Left ventricle myocardium superior (tissue), 1 donor: ENCODE measurements around the gene NBEA. TPM values are rescaled to one million over a fixed set of nuclear protein-coding genes. Genes with fewer than 3 reads are reported as not detected.
A peak's percentile ranks its signal among the peaks of the same experiment; 100 is the strongest.

Source experiments
- ATAC-seq: fragments of 200-7000 bp; cut with Tn5 transposase; one replicate; pipeline ENCODE4 v1.9.1; 2020; ENCODE audit warnings: mild to moderate bottlenecking, moderate library complexity
- DNase-seq: peaks from one replicate; pipeline ENCODE4 v3.0.0-alpha.2; 2020
- intact Hi-C: fragments of 100-400 bp; cut with micrococcal nuclease; formaldehyde crosslinking; loops from one replicate; pipeline ENCODE4 v1.11.0; 2022
- total RNA-seq: library from RNA; stranded (reverse); fragmentation: NEBNext Ultra II Directional; extraction: Animal tissue kit (Norgen Biotek cat#: 25700); gene quantifications from one replicate; pipeline ENCODE4 v1.2.1, GENCODE V29; 2021
- donor health status: DM: no; HTN: yes; CAD: no; lungs with severe emphysema.

The NBEA gene
- total RNA-seq, 1 donor from 2014 or later, result 20.7 TPM

DNA sequence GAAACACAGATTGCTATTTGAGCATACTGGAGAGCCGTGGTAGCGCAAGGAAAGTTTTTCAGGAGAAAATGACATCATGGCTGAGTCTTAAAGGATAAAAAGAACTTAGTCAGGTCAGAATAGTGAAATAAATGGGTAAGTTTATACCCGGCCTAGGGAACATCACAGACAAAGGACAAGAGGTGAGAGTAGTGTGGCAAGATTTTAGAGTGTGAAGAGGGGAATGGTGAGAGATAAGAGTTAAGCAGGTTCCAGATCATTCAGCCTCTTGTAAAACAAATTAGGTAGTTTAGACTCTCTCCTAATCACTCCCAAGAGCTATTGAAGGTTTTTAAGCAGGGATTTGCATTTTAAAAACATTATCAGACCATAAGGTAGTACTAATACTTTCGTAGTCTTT is 650.4 kb downstream of the NBEA start:
- no peak for ATAC-seq
- intact Hi-C loops, result no loop called here

DNA sequence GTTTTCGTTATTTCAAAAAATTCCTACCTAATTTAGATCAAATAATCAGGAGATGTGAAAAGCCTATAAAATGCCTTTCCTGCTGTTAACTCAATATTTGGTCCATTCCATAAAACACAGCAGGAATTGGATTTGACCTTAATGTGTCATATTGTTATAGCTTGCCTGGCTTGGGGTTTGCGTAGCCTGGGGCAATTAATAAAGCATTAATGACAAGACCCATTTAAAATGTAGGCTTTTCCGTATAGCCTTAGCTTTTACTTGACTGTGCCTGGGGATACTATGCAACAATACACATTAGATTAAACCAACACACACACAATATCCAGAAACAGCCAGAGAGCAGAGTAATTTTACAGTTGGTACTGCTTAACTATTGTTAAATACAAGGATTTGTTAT is 651.6 kb downstream of the NBEA start:
- DNase-seq (no peak), ATAC-seq (no peak)
- intact Hi-C loops, result no loop called here

More for the DNA sequence above, 650.4 kb downstream of the NBEA start:
- DNase-seq, result no peak

DNA sequence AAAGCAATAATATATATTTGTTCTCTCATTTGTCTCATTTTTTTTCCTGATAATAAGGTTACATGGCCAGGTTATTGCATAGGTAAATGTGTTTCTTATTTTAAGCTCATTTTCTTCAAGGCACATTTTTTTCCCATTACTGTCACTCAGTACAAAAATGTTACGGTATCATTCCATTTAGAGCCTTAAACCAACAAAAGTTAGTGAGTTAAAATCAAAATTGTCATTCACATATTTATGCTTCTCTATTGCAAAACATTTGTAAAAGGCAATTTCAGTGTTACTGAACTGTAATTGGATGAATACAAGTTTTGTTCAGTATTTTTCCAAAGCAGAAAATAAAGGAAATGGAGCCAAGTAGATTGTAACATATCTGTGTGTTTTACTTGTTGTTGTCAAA is 652.0 kb downstream of the NBEA start:
- DNase-seq (no peak), ATAC-seq (no peak)
- intact Hi-C loops, result no loop called here

DNA sequence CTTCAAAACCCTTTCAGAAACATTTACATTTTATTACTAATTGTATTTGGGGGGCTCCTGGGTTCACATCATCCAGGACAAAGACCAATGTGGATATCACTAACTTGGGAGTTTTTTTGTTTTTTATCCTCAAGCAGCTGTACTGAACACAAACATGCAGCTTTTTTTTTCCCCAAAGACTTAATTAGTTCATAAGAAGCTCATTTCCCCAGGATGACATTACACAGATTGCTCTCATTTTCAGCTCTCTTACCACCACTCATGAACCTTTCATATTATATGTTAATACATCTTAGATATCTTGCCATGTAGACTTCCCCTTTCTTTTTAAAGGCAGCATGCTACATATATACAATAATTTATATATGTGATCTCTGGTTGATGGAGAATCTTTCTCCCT is 653.1 kb downstream of the NBEA start:
- ATAC-seq (no peak), DNase-seq (no peak)
- intact Hi-C loops, result no loop called here

DNA sequence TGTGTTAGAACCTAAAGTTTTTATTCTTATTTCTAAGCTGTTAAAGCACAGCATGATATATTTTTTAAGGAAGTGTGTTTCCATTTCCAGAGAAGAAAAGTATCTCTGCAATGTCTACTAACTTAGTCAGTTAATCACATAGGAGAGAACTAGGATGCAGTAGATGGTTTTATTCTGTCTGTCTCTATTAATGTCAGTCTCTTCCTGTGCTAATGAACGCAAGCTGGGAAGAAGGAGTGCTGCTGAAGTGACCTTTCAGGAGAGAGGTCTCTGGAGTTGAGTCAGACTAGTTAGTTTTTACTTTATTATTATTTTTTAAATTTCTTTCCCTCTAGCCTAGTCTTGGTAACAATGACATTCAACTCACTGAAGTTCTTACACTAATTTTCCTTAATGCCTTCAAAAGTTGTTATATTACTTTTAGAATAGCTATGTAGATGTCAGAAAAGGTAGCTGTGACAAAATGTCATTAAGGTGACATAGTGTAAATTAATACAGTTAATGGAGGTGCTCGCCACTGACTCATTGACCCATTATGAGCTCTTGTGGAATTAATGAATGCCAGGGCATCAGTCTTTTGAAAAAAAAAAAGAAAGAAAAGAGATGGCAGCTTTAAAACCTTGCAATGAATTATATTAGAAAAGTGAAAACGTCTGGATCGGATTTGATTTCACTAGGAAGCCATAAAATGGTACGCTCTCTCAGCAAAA is 654.4 kb downstream of the NBEA start:
- ATAC-seq (no peak), DNase-seq (no peak)
- intact Hi-C loops, result no loop called here

DNA sequence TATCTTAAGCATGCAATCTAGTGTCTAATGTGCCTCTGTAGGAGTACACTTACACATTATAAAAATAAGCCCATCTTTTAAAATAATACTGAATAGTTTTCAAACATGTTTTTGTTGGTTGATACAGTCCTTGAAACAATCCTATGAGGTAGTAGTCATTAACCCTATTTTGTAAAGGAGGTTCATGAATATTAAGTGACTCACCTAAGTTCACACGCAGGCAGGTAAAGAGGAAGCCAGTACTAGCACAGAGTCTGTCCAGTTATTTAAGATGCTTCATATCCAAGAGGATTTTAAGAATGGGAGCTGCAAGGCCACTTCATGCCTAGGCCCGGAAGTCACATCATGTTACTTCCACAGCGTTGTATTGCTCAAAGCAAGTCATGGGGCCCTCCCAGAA is 655.4 kb downstream of the NBEA start:
- no peak for DNase-seq
- ATAC-seq, result no peak
- intact Hi-C loops, result no loop called here

DNA sequence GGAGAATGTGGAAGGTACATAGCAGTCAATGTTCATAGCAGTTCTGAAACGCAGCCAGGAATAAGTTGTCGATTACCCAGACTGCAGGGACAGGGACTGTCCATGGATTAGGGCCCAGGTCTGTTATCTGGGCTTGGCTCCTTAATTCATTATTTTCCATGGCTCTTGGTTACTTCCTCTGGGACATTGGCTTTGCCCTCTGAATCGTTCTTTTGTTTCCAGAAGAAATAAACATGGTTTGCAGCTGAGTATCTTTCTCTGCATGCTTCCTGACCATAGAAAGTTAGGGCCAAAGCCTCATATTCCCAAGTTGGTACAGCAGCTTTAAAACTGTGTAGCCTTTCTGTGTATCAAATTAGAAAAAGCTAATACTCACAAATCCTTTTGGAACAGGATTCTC is 656.2 kb downstream of the NBEA start:
- intact Hi-C loops, result no loop called here
- DNase-seq, result no peak
- ATAC-seq, result peak; percentile 77

DNA sequence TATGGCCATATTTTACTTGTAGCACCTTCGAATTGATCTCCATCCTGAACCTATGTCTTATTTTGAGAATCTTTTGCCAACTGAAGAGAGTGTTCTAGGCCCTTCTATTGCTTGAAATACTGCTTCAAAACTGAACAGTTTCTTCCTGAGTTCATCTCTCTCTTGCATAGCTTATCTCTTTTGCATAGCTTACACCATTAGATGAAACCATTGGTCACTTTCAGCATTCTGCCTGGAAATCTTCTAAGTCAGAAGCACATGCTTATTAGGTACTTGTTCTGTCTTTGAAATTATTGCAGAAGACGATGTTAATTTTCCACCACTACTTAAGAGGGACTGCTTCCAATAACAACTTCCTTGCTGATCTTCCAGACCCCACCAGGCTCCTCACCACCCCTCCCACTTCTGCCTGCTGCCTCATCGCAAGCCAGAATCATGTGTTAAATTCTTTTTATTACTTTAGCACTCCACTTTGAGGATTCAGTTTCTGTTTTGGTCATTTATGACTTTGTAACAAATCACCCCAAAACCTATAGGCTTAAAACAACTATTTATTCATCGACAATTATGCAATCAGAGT is 656.8 kb downstream of the NBEA start:
- ATAC-seq (peak; percentile 26), DNase-seq (no peak)
- intact Hi-C loops, result no loop called here

DNA sequence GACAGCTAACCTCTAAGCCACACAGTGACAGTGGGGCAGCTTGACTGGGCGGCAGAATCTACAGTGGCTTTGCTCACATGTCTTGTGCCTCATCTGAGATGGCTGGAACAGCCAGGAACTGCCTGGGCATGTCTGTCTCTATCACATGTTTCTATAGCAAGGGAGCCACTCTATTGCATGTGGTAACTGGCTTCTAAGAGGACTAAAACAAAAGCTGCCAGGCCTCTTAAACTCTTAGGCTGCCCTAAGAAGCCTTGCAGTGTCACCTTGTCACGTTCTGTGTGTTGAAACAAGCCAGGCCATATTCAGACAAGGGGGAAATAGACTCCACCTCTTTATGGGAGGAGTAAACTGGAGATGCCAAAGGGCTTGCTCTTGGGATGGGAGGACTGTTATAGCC is 657.3 kb downstream of the NBEA start:
- no peak for DNase-seq
- peak; percentile 70 for ATAC-seq
- intact Hi-C loops, result no loop called here

DNA sequence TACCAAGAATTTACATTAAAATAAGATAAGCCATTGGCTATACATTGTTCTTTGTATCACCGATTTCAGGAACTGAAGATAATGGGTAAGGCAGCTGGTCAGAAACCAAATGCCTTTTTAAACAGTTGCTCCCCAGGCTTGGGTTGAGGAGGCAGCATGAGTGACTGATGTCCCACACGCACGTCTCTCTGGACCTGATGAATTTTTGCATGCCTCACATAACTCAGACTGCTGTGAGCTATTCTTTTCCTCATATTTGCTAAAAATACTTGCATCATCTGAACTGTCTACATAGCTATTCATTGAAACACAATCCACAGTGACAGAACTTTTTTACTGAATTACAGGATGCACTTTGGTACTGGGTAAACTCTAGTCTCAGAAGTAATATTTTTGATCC is 658.1 kb downstream of the NBEA start:
- DNase-seq (no peak), ATAC-seq (no peak)
- intact Hi-C loops, result no loop called here

DNA sequence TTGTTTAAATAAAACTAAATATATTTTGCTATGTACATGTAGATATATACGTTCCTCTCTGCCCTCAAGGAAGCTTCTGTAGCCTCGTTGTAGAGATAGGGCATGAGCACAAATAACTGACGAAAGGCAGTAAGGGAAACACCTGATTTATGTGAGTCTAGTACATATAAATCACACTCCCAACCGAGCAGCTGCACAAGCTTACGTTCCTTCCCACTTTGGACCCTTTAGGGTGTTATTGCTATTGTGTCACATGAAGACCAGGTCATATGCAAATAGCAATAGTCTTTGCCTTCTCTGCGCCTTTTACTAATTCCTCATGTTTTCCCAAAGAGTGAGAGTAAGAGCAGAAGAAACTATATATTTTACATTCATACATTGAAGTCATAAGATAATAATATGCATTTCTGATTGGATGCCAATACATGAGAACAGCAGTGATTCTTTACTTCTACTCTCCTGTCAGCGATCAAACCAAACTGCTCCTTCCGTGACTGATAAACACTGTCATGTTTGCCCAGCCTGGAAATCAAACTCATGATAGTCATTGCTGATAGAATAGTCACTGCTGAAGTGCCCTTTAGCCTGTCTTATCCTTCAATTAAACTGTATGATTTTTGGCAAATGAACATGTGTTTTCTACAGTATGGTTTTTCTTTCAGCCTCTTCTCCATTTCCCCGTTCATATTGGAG is 661.7 kb downstream of the NBEA start:
- no peak for ATAC-seq
- intact Hi-C loops, result no loop called here

DNA sequence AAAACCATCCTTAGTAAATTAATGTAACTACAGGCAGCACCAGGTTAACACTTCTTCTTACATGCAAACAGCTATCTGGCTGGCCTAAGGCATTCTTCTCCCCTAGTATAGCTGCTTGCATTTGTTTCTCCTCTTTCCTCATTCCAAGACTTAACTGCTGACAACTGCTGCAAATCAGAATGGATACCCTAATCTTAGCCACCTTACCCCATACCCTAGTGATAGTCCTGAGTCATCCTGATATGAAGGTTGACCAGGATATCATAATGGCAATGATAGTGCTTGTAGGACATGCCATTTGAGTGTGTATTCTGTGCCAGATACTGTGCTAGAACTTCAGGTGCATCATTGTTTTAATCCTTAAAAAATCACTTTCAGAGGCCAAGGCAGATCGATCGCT is 672.6 kb downstream of the NBEA start:
- intact Hi-C loops, result no loop called here
- DNase-seq, result no peak
- ATAC-seq, result no peak

More for the DNA sequence above, 661.7 kb downstream of the NBEA start:
- no peak for DNase-seq

DNA sequence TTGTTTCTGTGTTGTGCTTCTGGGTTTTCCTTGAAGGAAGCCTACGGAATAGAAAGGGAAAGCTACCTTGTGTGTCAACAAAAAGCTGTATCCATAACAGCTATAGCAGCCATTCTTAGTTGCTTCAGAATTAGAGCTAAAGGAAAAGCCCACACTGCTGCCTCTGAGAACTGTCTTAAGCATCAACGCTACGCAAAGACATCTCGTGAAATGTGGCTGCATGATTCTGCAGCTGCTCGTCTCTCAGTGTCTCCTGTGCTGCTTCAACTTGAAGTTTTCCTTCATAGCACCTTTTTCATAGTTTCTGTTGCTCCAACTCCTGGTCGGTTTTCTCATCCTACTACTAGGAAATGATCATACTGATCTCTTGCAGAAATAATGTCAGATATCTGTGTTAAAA is 675.4 kb downstream of the NBEA start:
- ATAC-seq (no peak), DNase-seq (no peak)
- intact Hi-C loops, result no loop called here

DNA sequence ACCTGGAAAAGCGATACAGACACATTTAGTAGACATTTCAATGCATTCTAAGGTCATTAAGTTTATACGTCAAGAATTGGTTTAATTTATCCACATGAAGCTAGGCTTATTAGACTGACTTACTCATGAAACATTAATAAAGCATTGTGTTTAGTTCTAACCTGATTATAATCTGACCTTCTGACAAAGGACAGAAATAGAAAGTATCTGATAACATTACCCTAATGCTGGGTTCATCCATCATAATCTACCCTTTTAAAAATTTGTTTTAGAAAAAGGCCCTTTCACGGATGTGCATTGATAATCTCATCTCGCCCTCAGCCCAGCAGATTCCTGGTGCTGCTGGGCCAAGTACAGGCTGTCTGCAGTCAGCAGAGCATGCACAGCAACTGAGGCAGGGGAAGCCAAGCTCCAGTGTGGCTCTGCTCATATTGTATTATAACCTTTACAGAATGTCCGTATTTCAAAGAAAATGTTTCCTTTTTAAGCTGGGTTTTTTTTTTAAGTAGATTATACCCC is 676.6 kb downstream of the NBEA start:
- intact Hi-C loops, result no loop called here
- DNase-seq, result no peak
- ATAC-seq, result no peak

DNA sequence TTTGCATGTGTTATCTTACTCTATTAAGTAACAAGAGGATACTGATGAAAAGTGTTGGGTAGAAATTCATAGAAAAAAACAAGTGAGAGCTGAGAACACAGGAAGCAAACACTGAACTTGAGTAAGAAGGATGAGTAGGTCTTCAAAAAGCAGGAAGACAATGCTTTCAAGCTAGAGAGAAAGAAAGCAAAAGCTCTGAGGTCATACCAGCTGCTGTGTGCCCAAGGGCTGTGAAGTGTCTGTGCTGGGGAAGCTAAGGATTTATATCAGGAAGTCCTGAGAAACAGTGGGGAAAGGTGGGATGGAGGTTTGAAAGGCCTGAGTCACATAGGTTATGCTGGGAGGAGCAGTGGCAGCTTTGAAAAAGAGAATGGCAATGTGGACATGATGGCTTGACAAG is 679.9 kb downstream of the NBEA start:
- intact Hi-C loops, result no loop called here
- no peak for ATAC-seq
- no peak for DNase-seq

DNA sequence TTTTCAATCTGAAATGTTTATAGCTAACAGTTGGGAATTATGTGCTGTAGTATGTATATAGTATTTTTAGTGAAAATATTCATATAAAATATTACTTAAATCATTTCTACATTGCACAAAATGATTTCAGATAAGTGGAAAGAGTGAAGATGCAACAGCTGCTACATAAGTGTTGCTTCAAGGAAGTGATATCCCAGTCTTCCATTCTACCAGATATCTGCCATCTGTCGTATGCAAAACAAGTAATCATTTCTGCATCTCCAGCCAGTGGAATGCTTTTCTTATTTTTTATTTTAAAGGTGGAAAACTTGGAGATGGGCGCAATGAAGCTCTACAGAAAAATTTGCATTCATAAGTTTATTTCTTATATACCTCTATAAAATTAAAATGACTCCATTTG is 687.0 kb downstream of the NBEA start:
- no peak for ATAC-seq
- DNase-seq, result no peak
- intact Hi-C loops, result no loop called here

DNA sequence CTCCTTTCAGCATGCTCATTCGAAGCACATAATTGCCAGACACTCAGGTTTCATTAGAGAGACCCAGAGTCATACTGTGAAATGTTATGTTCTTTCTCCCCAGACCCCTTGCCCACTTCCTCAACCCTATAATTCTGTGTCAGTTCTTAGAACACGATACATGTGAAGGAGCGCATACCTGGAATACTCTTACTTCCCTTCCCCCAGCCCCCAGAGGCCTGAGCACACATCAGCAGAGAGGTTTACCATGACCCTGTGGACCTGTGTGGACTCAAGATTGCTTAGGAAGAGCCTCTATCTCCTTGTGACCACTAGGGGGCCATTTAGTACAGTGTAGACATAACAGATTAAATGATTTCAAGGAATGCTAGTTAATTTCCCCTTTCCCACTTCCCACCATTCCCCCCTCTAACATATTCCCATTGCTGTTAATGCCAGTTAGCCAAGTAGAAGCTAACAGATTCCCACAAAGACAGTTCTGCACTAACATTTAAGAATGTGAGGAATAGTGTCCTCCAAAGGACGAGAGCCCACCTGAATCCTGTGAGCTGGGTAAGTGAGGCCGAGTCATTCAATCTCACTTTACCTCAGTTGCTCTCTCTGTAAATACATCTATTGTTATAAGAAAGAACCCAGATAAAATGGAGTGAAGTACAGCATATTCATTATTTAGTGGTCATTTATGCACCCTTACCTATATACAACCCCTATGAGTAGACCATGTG is 688.6 kb downstream of the NBEA start:
- ATAC-seq (peak; percentile 83), DNase-seq (no peak)
- intact Hi-C loops, result loop anchor here (10.0 kb wide), 1 partner anchor 164 kb away; no protein-coding TSS in a partner anchor

DNA sequence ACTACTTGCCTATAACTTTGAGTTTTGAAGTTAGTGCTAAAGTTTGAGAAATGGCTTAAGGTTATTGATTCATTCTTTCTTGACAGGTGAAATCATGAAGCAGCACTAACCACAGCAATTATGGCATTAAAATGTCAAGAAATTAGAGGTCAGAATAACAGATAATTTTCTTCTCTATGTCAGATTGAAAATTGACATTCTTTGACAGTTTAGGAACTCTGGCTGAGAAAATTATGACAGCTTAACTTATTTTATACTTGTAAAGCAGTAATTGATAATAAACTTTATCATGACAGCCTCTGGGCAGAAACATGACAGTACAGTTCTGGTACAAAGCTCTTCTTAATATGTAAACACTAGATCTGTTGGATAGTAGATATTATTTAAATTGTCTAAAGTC is 689.6 kb downstream of the NBEA start:
- intact Hi-C loops, result loop anchor here (10.0 kb wide), 1 partner anchor 163 kb away; no protein-coding TSS in a partner anchor

DNA sequence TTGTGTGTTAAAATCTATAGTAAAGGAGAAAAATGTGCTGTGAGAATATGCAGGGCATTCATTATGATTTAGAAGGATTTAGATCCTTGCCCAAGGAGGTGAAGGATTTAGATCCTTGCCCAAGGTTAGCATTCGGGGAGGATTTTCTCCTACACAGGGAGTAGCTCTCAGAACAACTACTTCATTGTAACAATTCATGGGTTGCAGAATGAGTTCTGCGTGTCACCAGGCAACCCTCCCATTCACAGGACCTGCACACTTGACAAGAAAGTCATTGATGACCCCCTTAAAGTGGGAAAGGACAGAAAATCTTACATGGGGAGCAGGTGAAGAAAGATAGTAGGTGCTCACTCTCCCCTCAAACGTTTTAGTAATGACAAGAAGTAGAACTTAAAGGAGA is 701.6 kb downstream of the NBEA start:
- DNase-seq (no peak), ATAC-seq (no peak)
- intact Hi-C loops, result loop anchor here (10.0 kb wide), 1 partner anchor 311 kb away; no protein-coding TSS in a partner anchor

More for the DNA sequence above, 689.6 kb downstream of the NBEA start:
- DNase-seq (no peak), ATAC-seq (no peak)
